Activated T-cell treated with anti-CD3 and anti-CD28 coated beads, Interleukin-2, amount 50 U/mL, for 4 hours (primary cell): ENCODE data around the gene GRID2. TPM values are rescaled to one million over a fixed set of nuclear protein-coding genes. Genes with fewer than 3 reads are reported as not detected.
"Not testable (repeated sequence)": the region's sequence is repeated elsewhere in the genome, so short reads cannot be mapped to it uniquely, and the experiment has no call there.

ENCODE experiments used
- ATAC-seq, 2 donors: fragments of 200-7000 bp; cut with Tn5 transposase; one replicate each; pipeline ENCODE4 v1.10.0; 2021
- DNase-seq: peaks from one replicate; pipeline ENCODE4 v3.0.0-alpha.2; 2020
- H3K27me3 Mint-ChIP-seq: one replicate; pipeline ENCODE4 v1.8.0; 2021; ENCODE audit warnings: low read depth, mixed read lengths
- H3K36me3 Mint-ChIP-seq: one replicate; pipeline ENCODE4 v1.8.0; 2022; ENCODE audit warnings: mixed read lengths; ENCODE audit not compliant: insufficient read depth
- H3K4me1 Mint-ChIP-seq: one replicate; pipeline ENCODE4 v1.8.0; 2021; ENCODE audit warnings: low read depth, mixed read lengths
- H3K4me3 Mint-ChIP-seq: one replicate; pipeline ENCODE4 v1.8.0; 2021; ENCODE audit warnings: mild to moderate bottlenecking, moderate library complexity, mixed read lengths
- H3K9me3 Mint-ChIP-seq: one replicate; pipeline ENCODE4 v1.8.0; 2021; ENCODE audit warnings: mixed read lengths
- total RNA-seq, 3 donors: library from RNA; stranded (reverse); gene quantifications; one replicate each; pipeline ENCODE4 v1.2.1, GENCODE V29; 2021

The GRID2 gene
- total RNA-seq, 3 donors from 2014 or later, result 0.22 TPM; not detected in 2

DNA sequence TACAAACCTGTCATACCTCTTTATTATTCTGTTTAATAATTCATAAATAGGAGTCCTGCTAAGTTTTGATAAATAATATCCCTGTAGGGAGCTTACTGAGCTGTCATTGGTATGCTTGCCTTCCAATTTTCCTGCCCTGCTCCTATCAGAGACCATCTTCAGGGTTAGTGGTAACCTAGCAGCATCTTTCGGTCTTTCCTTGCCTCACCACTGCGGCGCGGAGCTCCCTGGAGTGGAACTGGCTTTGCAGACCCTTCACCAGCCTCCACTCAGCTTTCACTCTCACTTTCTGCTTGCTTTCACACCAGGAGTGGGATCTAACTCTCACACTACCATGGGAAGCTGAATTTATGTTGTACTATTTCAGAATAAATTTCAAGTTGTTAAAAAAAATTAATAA lies 1043.1 kb downstream of the GRID2 start:
- no peak for DNase-seq
- ATAC-seq, result no peak
- no peak overlapping the region for H3K4me3 Mint-ChIP-seq
- H3K27me3 Mint-ChIP-seq, result no peaks in the 10 kb centered on the region
- no peaks in the 10 kb centered on the region for H3K36me3 Mint-ChIP-seq
- no peaks in the 10 kb centered on the region for H3K4me1 Mint-ChIP-seq
- H3K9me3 Mint-ChIP-seq, result peaks cover under 1% of the 10 kb centered on the region

DNA sequence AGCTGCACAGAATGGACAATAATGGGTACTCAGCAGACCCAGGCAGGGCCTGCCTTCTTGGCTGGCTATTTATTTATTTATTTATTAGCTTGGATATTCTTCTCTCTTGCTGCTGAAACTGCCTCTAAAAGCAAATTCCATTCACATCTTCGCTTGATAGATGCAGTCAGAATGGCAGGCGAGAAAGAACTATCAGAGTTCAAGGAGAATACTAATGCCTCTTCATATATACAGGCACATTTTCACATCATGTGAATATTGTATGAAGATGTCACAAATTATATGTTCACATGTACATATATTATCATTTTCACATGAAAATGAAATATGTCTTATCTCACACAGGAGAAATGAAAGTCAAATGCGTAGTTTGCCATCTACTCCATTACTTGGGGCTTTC lies 1045.1 kb downstream of the GRID2 start:
- DNase-seq (no peak), ATAC-seq (no peak)
- Mint-ChIP-seq H3K9me3 (peaks cover 3% of the 10 kb centered on the region), H3K4me1 (no peaks in the 10 kb centered on the region), H3K27me3 (no peaks in the 10 kb centered on the region), H3K36me3 (no peaks in the 10 kb centered on the region), H3K4me3 (no peak overlapping the region)

DNA sequence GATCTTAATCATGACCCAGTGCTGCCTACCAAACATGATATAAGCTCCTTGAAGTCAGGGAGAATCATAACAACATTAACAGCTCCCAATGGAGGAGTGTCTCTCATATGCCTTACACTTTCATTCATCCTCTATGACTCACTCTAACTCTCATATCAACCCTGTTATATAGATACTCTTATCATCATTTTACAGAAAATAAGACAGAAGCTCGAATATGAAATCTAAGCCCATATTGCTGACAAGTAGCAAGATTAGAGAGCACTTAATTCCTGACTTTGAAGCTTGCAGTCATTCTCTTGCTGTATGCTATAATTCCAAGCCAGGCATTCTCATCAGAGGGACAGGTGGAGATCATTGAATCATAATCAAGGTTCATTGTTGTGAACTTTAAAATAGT lies 1048.1 kb downstream of the GRID2 start:
- Mint-ChIP-seq H3K4me1 (no peaks in the 10 kb centered on the region), H3K9me3 (peaks cover 3% of the 10 kb centered on the region), H3K36me3 (no peaks in the 10 kb centered on the region), H3K4me3 (no peak overlapping the region), H3K27me3 (no peaks in the 10 kb centered on the region)
- DNase-seq (no peak), ATAC-seq (no peak)

DNA sequence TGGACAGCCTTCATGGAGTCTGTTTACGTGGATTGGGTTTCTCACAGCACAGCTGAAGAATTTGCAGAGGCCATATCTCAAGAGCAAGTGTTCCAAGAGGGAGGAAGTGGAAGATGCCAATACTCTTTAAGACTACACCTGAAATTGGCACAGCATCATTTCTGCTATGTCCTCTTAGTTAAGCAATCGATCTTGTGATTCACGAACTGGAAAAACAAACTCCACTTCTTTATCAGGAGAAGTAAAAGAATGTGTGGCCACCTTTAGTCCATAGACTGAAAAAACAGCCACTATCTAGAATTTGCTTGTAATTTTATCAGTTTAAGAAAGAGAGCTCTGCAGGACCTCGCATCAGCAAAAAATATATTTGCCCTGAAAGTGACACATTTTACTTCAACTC lies 1051.6 kb downstream of the GRID2 start:
- Mint-ChIP-seq H3K4me3 (no peak overlapping the region), H3K36me3 (no peaks in the 10 kb centered on the region), H3K9me3 (peaks cover 7% of the 10 kb centered on the region), H3K4me1 (no peaks in the 10 kb centered on the region), H3K27me3 (no peaks in the 10 kb centered on the region)
- DNase-seq (no peak), ATAC-seq (no peak)

DNA sequence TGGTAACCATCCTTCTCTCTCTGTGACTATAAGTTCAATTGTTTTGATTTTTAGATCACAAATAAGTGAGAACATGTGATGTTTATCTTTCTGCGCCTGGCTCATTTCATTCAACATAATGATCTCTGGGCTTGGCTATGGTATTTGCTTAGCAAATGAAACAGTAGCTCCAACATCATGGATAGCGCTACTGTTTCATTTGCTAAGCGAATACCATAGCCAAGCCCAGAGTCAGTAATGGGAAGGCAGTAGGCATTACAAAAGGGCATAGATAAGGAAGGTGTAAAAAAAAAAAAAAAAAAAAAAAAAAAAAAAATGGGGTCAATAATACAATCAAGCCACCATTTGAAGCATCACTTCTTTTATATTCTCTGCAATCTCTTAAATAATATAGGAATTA lies 1055.8 kb downstream of the GRID2 start:
- no peaks in the 10 kb centered on the region for H3K4me1 Mint-ChIP-seq
- H3K36me3 Mint-ChIP-seq, result no peaks in the 10 kb centered on the region
- ATAC-seq (no peak), DNase-seq (no peak)
- peaks cover 6% of the 10 kb centered on the region for H3K9me3 Mint-ChIP-seq
- no peak overlapping the region for H3K4me3 Mint-ChIP-seq
- no peaks in the 10 kb centered on the region for H3K27me3 Mint-ChIP-seq

DNA sequence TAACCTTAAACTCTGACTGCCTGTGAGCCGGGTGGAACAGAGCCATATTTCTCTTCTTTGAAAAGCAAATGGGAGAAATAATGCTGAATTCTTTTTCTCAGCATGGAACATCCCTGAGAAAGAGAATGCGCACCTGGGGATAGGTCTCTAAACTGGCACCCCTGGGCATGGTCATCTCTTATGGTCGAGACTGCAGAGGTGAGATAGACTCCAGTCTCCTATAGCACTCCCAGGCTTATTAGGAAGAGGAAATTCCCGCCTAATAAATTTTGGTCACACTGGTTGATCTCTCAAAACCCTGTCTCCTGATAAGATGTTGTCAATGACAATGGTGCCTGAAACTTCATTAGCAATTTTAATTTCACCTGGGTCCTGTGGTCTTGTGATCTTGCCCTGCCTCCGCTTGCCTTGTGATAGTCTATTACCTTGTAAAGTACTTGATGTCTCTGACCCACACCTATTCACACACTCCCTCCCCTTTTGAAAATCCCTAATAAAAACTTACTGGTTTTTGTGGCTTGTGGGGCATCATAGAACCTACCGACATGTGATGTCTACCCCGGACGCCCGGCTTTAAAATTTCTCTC lies 1062.5 kb downstream of the GRID2 start:
- ATAC-seq, H3K36me3 Mint-ChIP-seq, H3K27me3 Mint-ChIP-seq, H3K4me3 Mint-ChIP-seq, H3K4me1 Mint-ChIP-seq, DNase-seq: not testable (repeated sequence)
- H3K9me3 Mint-ChIP-seq, result peaks cover 18% of the 10 kb centered on the region

DNA sequence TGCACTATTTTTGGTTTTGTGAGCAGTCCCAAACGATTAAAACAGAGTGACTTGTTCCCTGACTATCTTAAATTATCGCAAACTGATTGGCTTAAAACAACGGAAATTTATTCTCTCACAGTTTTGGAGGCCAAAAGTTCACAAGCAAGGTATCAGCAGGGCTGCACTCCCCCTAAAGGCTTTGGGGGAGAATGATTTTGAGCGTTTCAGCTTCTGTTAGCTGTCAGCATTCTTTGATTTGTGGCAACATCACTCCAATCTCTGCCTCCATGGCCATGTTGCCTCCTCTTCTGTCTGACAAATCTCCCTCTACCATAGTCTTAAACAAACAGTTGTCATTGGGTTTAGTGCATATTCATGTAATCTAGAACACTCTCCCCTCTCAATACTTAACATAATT lies 1065.2 kb downstream of the GRID2 start:
- no peak overlapping the region for H3K4me3 Mint-ChIP-seq
- no peaks in the 10 kb centered on the region for H3K36me3 Mint-ChIP-seq
- ATAC-seq (no peak), DNase-seq (no peak)
- no peaks in the 10 kb centered on the region for H3K27me3 Mint-ChIP-seq
- peaks cover 15% of the 10 kb centered on the region for H3K9me3 Mint-ChIP-seq
- H3K4me1 Mint-ChIP-seq, result no peaks in the 10 kb centered on the region

DNA sequence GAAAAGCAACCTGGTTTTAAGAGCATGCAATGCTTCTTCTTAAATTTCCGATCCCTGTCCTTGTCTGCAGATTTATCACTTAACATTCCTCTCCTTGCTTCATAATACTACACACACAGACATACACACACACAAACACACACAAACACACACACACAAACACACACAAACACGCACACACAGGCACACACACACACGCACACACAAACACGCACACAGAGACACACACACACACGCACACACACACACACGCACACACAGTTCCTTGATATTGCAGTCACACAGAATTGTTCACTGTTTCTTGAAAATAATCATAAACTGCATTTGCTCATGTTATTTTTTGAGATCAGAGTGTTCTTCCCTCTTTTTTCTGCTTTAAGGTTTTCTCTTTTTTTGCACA lies 1066.5 kb downstream of the GRID2 start:
- peaks cover 8% of the 10 kb centered on the region for H3K9me3 Mint-ChIP-seq
- no peak for ATAC-seq
- no peak overlapping the region for H3K4me3 Mint-ChIP-seq
- no peak for DNase-seq
- no peaks in the 10 kb centered on the region for H3K36me3 Mint-ChIP-seq
- no peaks in the 10 kb centered on the region for H3K27me3 Mint-ChIP-seq
- H3K4me1 Mint-ChIP-seq, result no peaks in the 10 kb centered on the region

DNA sequence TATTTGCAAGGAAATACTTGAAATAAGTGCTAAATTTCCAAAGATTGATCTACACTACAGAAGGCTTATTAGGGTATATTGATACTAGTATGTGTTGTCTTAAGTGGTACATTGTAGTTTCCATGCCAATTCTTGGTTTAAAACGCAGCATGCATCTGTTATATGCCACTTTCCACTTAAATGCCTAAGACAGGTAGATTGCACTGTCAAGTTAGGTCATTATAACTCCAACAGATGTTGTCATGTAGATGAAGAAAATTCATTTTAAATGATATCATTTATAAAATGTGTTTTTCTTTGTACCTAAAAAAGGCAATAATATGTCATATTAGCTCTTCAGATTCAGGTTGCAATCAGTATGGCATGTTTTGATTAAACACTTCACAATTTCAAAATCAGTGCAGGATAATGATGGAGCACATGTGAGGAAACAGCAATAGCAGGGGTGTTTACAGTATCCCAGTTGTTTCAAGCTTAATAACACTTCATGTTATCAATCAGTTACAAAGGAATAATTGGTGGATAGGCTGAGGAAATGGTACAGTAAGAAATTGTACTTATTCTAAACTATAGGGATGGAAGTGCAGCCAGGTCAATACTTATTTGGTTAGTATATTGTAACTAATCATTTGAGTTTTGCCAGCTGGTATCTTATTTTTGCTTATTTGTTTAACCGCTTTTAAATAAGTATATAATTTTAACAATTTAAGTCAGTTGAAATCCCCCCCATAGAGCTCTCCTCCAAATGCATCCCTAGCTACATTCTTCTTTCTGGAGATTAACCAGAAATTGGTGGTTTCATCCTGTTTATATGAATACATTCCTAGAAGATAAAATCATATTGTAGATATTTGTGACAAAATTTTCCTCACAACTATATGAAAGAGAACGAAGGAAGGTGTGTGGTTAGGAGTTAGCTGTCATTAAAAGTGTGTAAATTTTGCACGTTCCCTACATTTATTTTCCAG lies 1070.4 kb downstream of the GRID2 start:
- Mint-ChIP-seq H3K36me3 (no peaks in the 10 kb centered on the region), H3K4me1 (no peaks in the 10 kb centered on the region), H3K27me3 (no peaks in the 10 kb centered on the region), H3K9me3 (peaks cover 1% of the 10 kb centered on the region), H3K4me3 (no peak overlapping the region)
- ATAC-seq (no peak), DNase-seq (no peak)

DNA sequence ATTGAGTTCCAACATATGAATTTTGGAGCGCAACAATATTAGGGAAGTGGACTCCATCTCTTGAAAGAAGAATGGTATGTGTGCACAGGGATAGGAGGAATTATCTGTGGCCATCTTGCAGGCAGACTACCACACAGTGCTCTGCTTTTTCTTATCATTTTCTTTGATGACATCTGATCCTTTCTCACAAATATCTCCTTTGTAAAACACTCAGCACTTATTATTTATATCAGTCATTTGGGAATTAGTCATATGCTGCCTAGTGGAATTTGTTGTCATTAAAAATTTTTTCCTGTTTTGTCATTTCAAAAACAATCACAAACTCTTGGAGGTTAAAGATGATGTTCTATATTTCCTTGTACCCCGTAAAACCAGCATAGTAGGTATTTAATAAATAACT lies 1080.5 kb downstream of the GRID2 start:
- ATAC-seq (no peak), DNase-seq (no peak)
- no peaks in the 10 kb centered on the region for H3K4me1 Mint-ChIP-seq
- peaks cover 17% of the 10 kb centered on the region for H3K9me3 Mint-ChIP-seq
- H3K36me3 Mint-ChIP-seq, result no peaks in the 10 kb centered on the region
- H3K27me3 Mint-ChIP-seq, result no peaks in the 10 kb centered on the region
- H3K4me3 Mint-ChIP-seq, result no peak overlapping the region

DNA sequence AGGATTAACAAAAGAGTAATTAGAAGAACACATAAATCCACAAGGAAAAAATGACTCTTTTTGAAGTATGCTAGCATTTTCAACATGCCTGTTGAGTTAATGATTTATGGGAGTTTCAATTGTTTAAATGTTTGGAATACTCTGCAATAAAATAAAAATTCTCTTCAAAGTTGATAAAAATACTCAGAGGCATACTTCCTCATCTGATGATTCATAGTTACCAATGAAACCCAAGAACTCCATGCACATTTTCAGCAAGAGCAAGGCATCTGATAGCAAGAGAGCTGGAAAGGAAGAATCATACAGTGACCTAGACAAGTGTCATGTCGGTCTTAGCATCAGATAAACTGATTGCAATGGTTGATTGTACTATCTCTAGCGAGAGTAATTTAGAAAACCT lies 1081.1 kb downstream of the GRID2 start:
- Mint-ChIP-seq H3K9me3 (peaks cover 16% of the 10 kb centered on the region), H3K36me3 (no peaks in the 10 kb centered on the region)

DNA sequence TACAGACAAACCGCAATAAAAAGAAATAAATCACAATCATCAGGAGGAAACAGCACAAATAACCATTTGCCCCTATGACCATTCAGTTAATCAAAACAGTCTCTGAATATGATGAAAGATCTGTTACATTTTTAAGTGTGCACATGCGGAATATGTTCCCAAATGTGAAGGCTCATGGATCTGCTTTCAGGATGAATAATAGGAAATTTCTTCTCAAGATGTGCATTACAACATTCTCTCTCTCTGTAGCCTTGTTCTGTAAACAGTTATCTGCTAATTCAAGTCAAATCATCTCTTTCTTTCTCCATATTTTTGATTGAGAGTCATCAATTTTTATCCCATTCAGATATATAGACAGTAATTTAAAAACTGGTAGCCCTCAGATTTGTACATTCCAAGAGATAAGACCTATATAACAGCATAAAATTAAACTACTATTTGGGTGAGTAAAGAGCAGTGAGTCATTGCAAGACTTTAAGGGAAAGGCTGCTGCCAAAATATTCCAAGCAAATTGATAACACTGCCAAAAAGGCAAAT lies 1090.8 kb downstream of the GRID2 start:
- no peaks in the 10 kb centered on the region for H3K36me3 Mint-ChIP-seq
- no peak for DNase-seq
- no peak for ATAC-seq
- no peaks in the 10 kb centered on the region for H3K27me3 Mint-ChIP-seq
- no peaks in the 10 kb centered on the region for H3K4me1 Mint-ChIP-seq
- no peak overlapping the region for H3K4me3 Mint-ChIP-seq
- H3K9me3 Mint-ChIP-seq, result peaks cover 3% of the 10 kb centered on the region

More for the DNA sequence above, 1081.1 kb downstream of the GRID2 start:
- no peak overlapping the region for H3K4me3 Mint-ChIP-seq
- no peaks in the 10 kb centered on the region for H3K4me1 Mint-ChIP-seq
- no peaks in the 10 kb centered on the region for H3K27me3 Mint-ChIP-seq
- ATAC-seq (no peak), DNase-seq (no peak)

DNA sequence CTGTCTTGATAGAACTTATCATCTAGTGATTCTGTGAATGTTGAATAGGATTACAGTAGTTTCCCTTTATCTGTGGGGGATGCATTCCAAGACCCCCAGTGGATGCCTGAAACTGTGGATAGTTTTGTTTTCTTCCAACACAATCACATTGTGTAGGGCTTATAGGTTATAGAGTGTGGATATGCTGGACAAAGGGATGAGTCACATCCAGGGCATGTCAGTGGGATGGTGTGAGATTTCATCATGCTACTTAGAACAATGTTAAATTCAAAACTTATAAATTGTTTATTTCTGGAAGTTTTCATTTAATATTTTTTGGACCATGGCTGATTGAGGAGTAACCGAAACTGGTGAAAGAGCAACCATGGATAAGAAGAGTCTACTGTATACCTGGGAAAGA lies 1092.5 kb downstream of the GRID2 start:
- ATAC-seq, result no peak
- DNase-seq, result no peak
- Mint-ChIP-seq H3K27me3 (no peaks in the 10 kb centered on the region), H3K9me3 (peaks cover 3% of the 10 kb centered on the region), H3K4me3 (no peak overlapping the region), H3K4me1 (no peaks in the 10 kb centered on the region), H3K36me3 (no peaks in the 10 kb centered on the region)

DNA sequence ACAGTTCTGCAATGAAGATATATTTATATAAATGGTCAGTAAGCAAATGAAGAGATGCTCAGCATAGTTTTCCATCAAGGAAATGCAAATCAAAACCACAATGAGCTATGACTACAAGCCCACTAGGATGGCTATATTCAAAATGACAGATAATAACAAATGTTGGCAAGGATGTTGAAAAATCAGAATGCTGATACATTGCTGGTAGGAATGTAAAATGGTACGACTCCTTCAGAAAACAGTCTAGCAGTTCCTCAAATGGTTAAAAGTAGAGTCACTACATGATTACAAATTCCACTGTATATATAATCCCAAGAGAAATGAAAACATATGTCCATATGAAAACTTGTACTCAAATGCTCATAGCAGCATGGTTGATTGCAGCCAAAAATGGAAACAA lies 1099.8 kb downstream of the GRID2 start:
- Mint-ChIP-seq H3K36me3 (no peaks in the 10 kb centered on the region), H3K27me3 (no peaks in the 10 kb centered on the region), H3K4me3 (no peak overlapping the region), H3K4me1 (no peaks in the 10 kb centered on the region), H3K9me3 (peaks cover 3% of the 10 kb centered on the region)
- ATAC-seq, result no peak
- no peak for DNase-seq
